HCT116 (cell line): ENCODE measurements around the gene RUNX1. TPM values are rescaled to one million over a fixed set of nuclear protein-coding genes. Genes with fewer than 3 reads are reported as not detected.

Experiments
- ATAC-seq: fragments of 200-7000 bp; cut with Tn5 transposase; 2 replicates; pipeline ENCODE4 v1.9.1; 2020; ENCODE audit warnings: mild to moderate bottlenecking, moderate library complexity
- BruUV-seq: library from RNA; stranded (reverse); fragments of 400-500 nt; replicated peaks from 2 replicates; lab custom pipeline; 2021; lab: Mats Ljungman, UMichigan
- CTCF ChIA-PET: fragments of 300-600 bp; sonication (Branson Sonifier 250); formaldehyde crosslinking; loops from one replicate; lab custom pipeline; 2021; ENCODE audit warnings: antibody characterized with exemption; lab: Charles Lee
- POLR2A ChIA-PET: fragments of 300-600, 350-600 bp; sonication (Branson Sonifier 250); formaldehyde crosslinking; loops from one replicate; lab custom pipeline; 2021; ENCODE audit warnings: antibody characterized with exemption; lab: Charles Lee
- RAD21 ChIA-PET, 2 experiments: fragments of 300-600 bp; sonication (Branson Sonifier 250); formaldehyde crosslinking; loops; one replicate each; lab custom pipeline; 2023; ENCODE audit warnings: low total read pairs in 2 of 2; ENCODE audit not compliant: uncharacterized antibody in 2 of 2, unreplicated experiment in 2 of 2, low non-redundant PET in 1 of 2; lab: Charles Lee
- DNase-seq: peaks from one replicate; pipeline ENCODE4 v3.0.0-alpha.2; 2010; ENCODE audit warnings: low read depth, low spot score
- H2AFZ ChIP-seq: fragments of 200-600 bp; shearing (Covaris generic), sonication (generic); 2 replicates; pipeline ENCODE4 v1.6.1; 2017; ENCODE audit warnings: low read depth, mixed run types, mixed read lengths, antibody characterized with exemption, low read length; ENCODE audit not compliant: poor library complexity, severe bottlenecking
- H3K27ac ChIP-seq: 2 replicates; pipeline ENCODE4 v1.5.1; 2012; ENCODE audit warnings: low read depth, low read length
- H3K27me3 ChIP-seq: fragments of 200-600 bp; sonication (generic); 2 replicates; pipeline ENCODE4 v1.6.1; 2016; ENCODE audit warnings: mixed run types, low read length, mixed read lengths; ENCODE audit not compliant: insufficient read depth
- H3K36me3 ChIP-seq, 2 experiments: fragments of 200-500 bp in 1 of 2; fragments of 200-600 bp in 1 of 2; sonication (Bioruptor generic) in 1 of 2; sonication (generic) in 1 of 2; 2 replicates each; pipeline versions ENCODE4 v1.5.1 to v1.6.1; 2014 to 2016; ENCODE audit warnings: low read length in 2 of 2, inconsistent platforms in 1 of 2, mixed read lengths in 1 of 2, mixed run types in 1 of 2; ENCODE audit not compliant: insufficient read depth in 2 of 2, control insufficient read depth in 1 of 2
- H3K4me1 ChIP-seq, 2 experiments: fragments of 200-600 bp in 1 of 2; sonication (generic) in 1 of 2; 2 replicates each; pipeline versions ENCODE4 v1.5.1 to v1.6.1; 2012 to 2017; ENCODE audit warnings: low read length in 2 of 2, inconsistent platforms in 1 of 2, mild to moderate bottlenecking in 1 of 2, mixed read lengths in 1 of 2, mixed run types in 1 of 2, moderate library complexity in 1 of 2; ENCODE audit not compliant: insufficient read depth in 2 of 2, control insufficient read depth in 1 of 2
- H3K4me2 ChIP-seq: fragments of 200-600 bp; sonication (generic); 2 replicates; pipeline ENCODE4 v1.6.1; 2017; ENCODE audit warnings: mixed run types, low read length, mixed read lengths
- H3K4me3 ChIP-seq, 2 experiments: fragments of 200-600 bp in 1 of 2; sonication (generic) in 1 of 2; replicated peaks in 1 of 2; 2 replicates each; pipeline ENCODE4 v1.5.1; 2011 to 2016; ENCODE audit warnings: low read length in 2 of 2, control low read depth in 1 of 2, low read depth in 1 of 2, mild to moderate bottlenecking in 1 of 2, mixed read lengths in 1 of 2, mixed run types in 1 of 2
- H3K79me2 ChIP-seq: fragments of 200-600 bp; sonication (generic); 2 replicates; pipeline ENCODE4 v1.6.1; 2017; ENCODE audit warnings: mild to moderate bottlenecking, mixed run types, low read length, moderate library complexity, mixed read lengths; ENCODE audit not compliant: insufficient read depth
- H3K9ac ChIP-seq: fragments of 200-600 bp; sonication (generic); 2 replicates; pipeline ENCODE4 v1.6.1; 2016; ENCODE audit warnings: low read length, mixed read lengths
- H3K9me2 ChIP-seq: fragments of 200-600 bp; sonication (generic), shearing (Covaris generic); 2 replicates; pipeline ENCODE4 v1.6.1; 2017; ENCODE audit warnings: mixed run types, mild to moderate bottlenecking, moderate library complexity; ENCODE audit not compliant: insufficient read depth
- H3K9me3 ChIP-seq, 2 experiments: fragments of 200-500 bp in 1 of 2; fragments of 200-600 bp in 1 of 2; sonication (Bioruptor generic) in 1 of 2; sonication (generic) in 1 of 2; 2 replicates each; pipeline ENCODE4 v1.6.1; 2014 to 2017; ENCODE audit warnings: low read length in 2 of 2, mixed read lengths in 2 of 2, inconsistent platforms in 1 of 2, low read depth in 1 of 2, mild to moderate bottlenecking in 1 of 2, mixed run types in 1 of 2, moderate library complexity in 1 of 2; ENCODE audit not compliant: control insufficient read depth in 1 of 2, insufficient read depth in 1 of 2
- H4K20me1 ChIP-seq: fragments of 200-600 bp; sonication (generic), shearing (Covaris generic); 2 replicates; pipeline ENCODE4 v1.6.1; 2017; ENCODE audit warnings: mixed run types, mild to moderate bottlenecking, moderate library complexity; ENCODE audit not compliant: insufficient read depth
- ATF3 ChIP-seq: IDR thresholded peaks from 2 replicates; pipeline ENCODE4 v1.6.1; 2012
- CBX3 ChIP-seq: IDR thresholded peaks from 2 replicates; pipeline ENCODE4 v1.6.1; 2012; ENCODE audit warnings: low read depth
- EGR1 ChIP-seq: IDR thresholded peaks from 2 replicates; pipeline ENCODE4 v1.6.1; 2012; ENCODE audit warnings: low read depth
- ELF1 ChIP-seq: IDR thresholded peaks from 2 replicates; pipeline ENCODE4 v1.6.1; 2012; ENCODE audit warnings: low read depth, borderline replicate concordance
- EZH2 ChIP-seq: fragments of 200-600 bp; sonication (generic); IDR thresholded peaks from 2 replicates; pipeline ENCODE4 v1.6.1; 2017; ENCODE audit warnings: antibody characterized with exemption, mixed run types
- EZH2phosphoT487 ChIP-seq: fragments of 200-600 bp; IDR thresholded peaks from 2 replicates; pipeline ENCODE4 v1.6.1; 2018; ENCODE audit warnings: antibody characterized with exemption, borderline replicate concordance
- FOSL1 ChIP-seq: IDR thresholded peaks from 2 replicates; pipeline ENCODE4 v1.6.1; 2012; ENCODE audit warnings: low read depth
- JUND ChIP-seq: IDR thresholded peaks from 2 replicates; pipeline ENCODE4 v1.6.1; 2012
- RAD21 ChIP-seq: IDR thresholded peaks from 2 replicates; pipeline ENCODE4 v1.6.1; 2012; ENCODE audit warnings: low read depth, mild to moderate bottlenecking
- SIN3A ChIP-seq: IDR thresholded peaks from 2 replicates; pipeline ENCODE4 v1.6.1; 2012; ENCODE audit warnings: low read depth
- SP1 ChIP-seq: IDR thresholded peaks from 2 replicates; pipeline ENCODE4 v1.6.1; 2012; ENCODE audit warnings: low read depth
- SRF ChIP-seq: IDR thresholded peaks from 2 replicates; pipeline ENCODE4 v1.6.1; 2012; ENCODE audit warnings: low read depth
- TCF7L2 ChIP-seq: IDR thresholded peaks from 2 replicates; pipeline ENCODE4 v1.7.0; 2011; ENCODE audit warnings: borderline replicate concordance, inconsistent platforms; ENCODE audit not compliant: insufficient read depth, insufficient read length; ENCODE audit errors: extremely low read depth
- ZFX ChIP-seq: fragments of 450-650 bp; IDR thresholded peaks from 2 replicates; pipeline ENCODE4 v1.6.1; 2017
- intact Hi-C: fragments of 100-400 bp; cut with micrococcal nuclease; formaldehyde crosslinking; loops from 2 replicates; pipeline ENCODE4 v1.10.0; 2022
- total RNA-seq: library from RNA; stranded (reverse); gene quantifications from one replicate; pipeline ENCODE4 v1.2.1, GENCODE V29; 2021; ENCODE audit not compliant: unreplicated experiment
- TF ChIP-seq, protein P1 (sequence below): IDR thresholded peaks from 2 replicates; pipeline ENCODE4 v1.6.1; 2011; ENCODE audit warnings: mild to moderate bottlenecking, low read length, moderate library complexity; ENCODE audit not compliant: insufficient replicate concordance; ENCODE audit errors: extremely low read depth

Gene RUNX1
- total RNA-seq, 1 experiment from 2014 or later, result 33.5 TPM

DNA sequence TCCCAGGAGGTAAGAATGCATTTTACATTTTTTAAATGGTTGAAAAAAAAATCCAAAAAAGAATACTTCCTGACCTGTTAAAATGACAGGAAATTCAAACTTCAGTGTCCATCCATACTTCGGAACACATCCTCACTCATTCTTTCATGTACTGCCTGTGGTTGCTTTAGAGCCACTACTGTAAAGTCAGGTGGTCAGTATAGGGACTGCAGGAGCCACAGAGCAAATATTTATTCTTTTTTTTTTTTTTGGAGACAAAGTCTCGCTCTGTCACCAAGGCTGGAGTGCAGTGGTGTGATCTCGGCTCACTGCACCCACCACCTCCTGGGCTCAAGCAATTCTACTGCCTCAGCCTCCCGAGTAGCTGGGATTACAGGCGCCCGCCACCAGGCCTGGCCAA lies 255.6 kb downstream of the RUNX1 start:
- no peak for ATAC-seq
- RAD21 ChIA-PET, result no interaction called here
- no TSS peak for BruUV-seq

More for the DNA sequence above, 255.6 kb downstream of the RUNX1 start:
- Histone ChIP-seq H3K4me1 (peaks cover 43 to 44% of the 10 kb centered on the region in 2 experiments), H4K20me1 (no peaks in the 10 kb centered on the region), H3K27me3 (no peaks in the 10 kb centered on the region), H3K9me2 (no peaks in the 10 kb centered on the region)
- POLR2A ChIA-PET, result no interaction called here
- no peak for DNase-seq
- CTCF ChIA-PET, result no interaction called here
- TF ChIP-seq, protein P1, sequence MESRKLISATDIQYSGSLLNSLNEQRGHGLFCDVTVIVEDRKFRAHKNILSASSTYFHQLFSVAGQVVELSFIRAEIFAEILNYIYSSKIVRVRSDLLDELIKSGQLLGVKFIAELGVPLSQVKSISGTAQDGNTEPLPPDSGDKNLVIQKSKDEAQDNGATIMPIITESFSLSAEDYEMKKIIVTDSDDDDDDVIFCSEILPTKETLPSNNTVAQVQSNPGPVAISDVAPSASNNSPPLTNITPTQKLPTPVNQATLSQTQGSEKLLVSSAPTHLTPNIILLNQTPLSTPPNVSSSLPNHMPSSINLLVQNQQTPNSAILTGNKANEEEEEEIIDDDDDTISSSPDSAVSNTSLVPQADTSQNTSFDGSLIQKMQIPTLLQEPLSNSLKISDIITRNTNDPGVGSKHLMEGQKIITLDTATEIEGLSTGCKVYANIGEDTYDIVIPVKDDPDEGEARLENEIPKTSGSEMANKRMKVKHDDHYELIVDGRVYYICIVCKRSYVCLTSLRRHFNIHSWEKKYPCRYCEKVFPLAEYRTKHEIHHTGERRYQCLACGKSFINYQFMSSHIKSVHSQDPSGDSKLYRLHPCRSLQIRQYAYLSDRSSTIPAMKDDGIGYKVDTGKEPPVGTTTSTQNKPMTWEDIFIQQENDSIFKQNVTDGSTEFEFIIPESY, result no peak
- TF ChIP-seq JUND, result no peak
- TF ChIP-seq TCF7L2, result no peak
- no peak for TF ChIP-seq EGR1
- no peak for TF ChIP-seq ELF1
- TF ChIP-seq EZH2phosphoT487, result no peak
- TF ChIP-seq SRF, result no peak
- TF ChIP-seq ZFX, result no peak
- no peak for TF ChIP-seq SP1
- TF ChIP-seq CBX3, result no peak
- no peak for TF ChIP-seq EZH2
- no peak for TF ChIP-seq FOSL1
- TF ChIP-seq RAD21, result no peak
- no peak for TF ChIP-seq SIN3A
- no peak for TF ChIP-seq ATF3
- TF ChIP-seq, all 23 proteins: peak for 0
- Histone ChIP-seq H3K4me3 (no peak overlapping the region), H3K36me3 (0 out of 4 replicates have a peak, but pooled peaks cover 0 to 3% of the 10 kb centered on the region in 2 experiments), H3K27ac (no peak overlapping the region), H3K9me3 (no peaks in the 10 kb centered on the region), H3K9ac (no peak overlapping the region), H2AFZ (no peak overlapping the region), H3K4me2 (no peak overlapping the region), H3K79me2 (no peaks in the 10 kb centered on the region)
- intact Hi-C loops, result no loop called here
